DND-41 (cell line): Measurements from ENCODE around the gene JOSD2.

Experiments used
- ATAC-seq: fragments of 200-7000 bp; cut with Tn5 transposase; 3 replicates; pipeline ENCODE4 v1.9.1; 2021; ENCODE audit warnings: low read depth; ENCODE audit not compliant: insufficient read depth
- DNase-seq: peaks from one replicate; pipeline ENCODE4 v3.0.0-alpha.2; 2020
- H2AFZ ChIP-seq: 2 replicates; pipeline ENCODE4 v1.6.0; 2012; ENCODE audit warnings: low read depth, low read length
- H3K27ac ChIP-seq: 2 replicates; pipeline ENCODE4 v1.5.1; 2012; ENCODE audit warnings: low read length, inconsistent platforms
- H3K27me3 ChIP-seq: fragments of 200-600 bp; sonication (generic); 2 replicates; pipeline ENCODE4 v1.6.0; 2012; ENCODE audit warnings: low read length, mild to moderate bottlenecking, inconsistent platforms; ENCODE audit not compliant: insufficient read depth, poor library complexity
- H3K36me3 ChIP-seq: 2 replicates; pipeline ENCODE4 v1.5.1; 2012; ENCODE audit warnings: low read length, inconsistent platforms; ENCODE audit not compliant: insufficient read depth
- H3K4me1 ChIP-seq: 2 replicates; pipeline ENCODE4 v1.5.1; 2012; ENCODE audit warnings: mild to moderate bottlenecking, low read length; ENCODE audit not compliant: insufficient read depth
- H3K4me2 ChIP-seq: 2 replicates; pipeline ENCODE4 v1.6.0; 2012; ENCODE audit warnings: mild to moderate bottlenecking, moderate library complexity, low read length, inconsistent platforms; ENCODE audit not compliant: insufficient read depth
- H3K4me3 ChIP-seq, 2 experiments: fragments of 200-600 bp in 1 of 2; shearing (Covaris generic) in 1 of 2; 2 replicates each; pipeline ENCODE4 v1.5.1; 2012 to 2016; ENCODE audit warnings: inconsistent platforms in 2 of 2, low read length in 2 of 2, mild to moderate bottlenecking in 2 of 2, low read depth in 1 of 2, moderate library complexity in 1 of 2
- H3K79me2 ChIP-seq: 2 replicates; pipeline ENCODE4 v1.6.0; 2012; ENCODE audit warnings: low read length, inconsistent platforms; ENCODE audit not compliant: insufficient read depth
- H3K9ac ChIP-seq: 2 replicates; pipeline ENCODE4 v1.6.0; 2012; ENCODE audit warnings: low read depth, mild to moderate bottlenecking, inconsistent platforms, low read length, moderate library complexity
- H3K9me3 ChIP-seq: 2 replicates; pipeline ENCODE4 v1.5.1; 2012; ENCODE audit warnings: low read length, moderate library complexity, mild to moderate bottlenecking, inconsistent platforms; ENCODE audit not compliant: insufficient read depth, severe bottlenecking
- H4K20me1 ChIP-seq: 2 replicates; pipeline ENCODE4 v1.6.0; 2012; ENCODE audit warnings: low read length; ENCODE audit not compliant: insufficient read depth
- EZH2 ChIP-seq: IDR thresholded peaks from 3 replicates; pipeline ENCODE4 v1.6.1; 2012; ENCODE audit warnings: borderline replicate concordance, low read depth, mild to moderate bottlenecking, moderate library complexity, low read length, inconsistent platforms; ENCODE audit not compliant: severe bottlenecking
- TF ChIP-seq, protein P1 (sequence below): IDR thresholded peaks from 2 replicates; pipeline ENCODE4 v1.5.1; 2012; ENCODE audit warnings: borderline replicate concordance, low read length, moderate library complexity, mild to moderate bottlenecking; ENCODE audit not compliant: poor library complexity, severe bottlenecking; ENCODE audit errors: extremely low read depth

The JOSD2 gene

DNA sequence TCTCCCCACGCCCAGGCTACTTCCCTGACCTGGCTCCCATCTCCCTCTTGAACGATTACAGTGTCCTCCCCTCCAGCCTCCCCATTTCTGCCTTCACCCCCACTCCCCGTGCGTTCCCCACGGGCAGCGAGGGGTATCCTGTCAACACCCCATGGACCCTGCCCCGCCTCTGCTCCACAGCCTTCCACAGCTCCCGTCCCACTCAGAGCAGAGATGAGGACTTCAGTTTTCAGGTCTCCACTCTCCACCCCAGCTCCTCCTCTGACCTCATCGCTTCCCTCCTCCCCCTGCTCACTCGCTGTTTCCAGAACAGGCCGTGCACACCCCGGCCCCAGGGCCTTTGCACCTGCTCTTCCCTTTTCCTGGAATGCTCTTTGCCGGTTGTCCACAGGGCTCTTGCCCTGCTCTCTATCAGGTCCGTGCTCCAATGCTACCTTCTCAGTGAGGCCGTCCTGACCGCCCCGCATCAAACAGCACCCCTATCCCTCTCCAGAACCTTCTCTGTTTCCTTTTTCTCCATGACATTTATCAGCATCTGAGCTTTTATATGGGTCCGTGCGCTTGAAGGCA lies 42.2 kb upstream of the JOSD2 start:
- DNase-seq (no peak), ATAC-seq (no peak)
- H3K79me2 ChIP-seq = no peaks in the 10 kb centered on the region
- no peak overlapping the region for H2AFZ ChIP-seq
- H3K4me1 ChIP-seq = 0 out of 2 replicates have a peak, but pooled peaks cover 5% of the 10 kb centered on the region
- peaks cover 2% of the 10 kb centered on the region for H3K27me3 ChIP-seq
- no peak overlapping the region for H3K9ac ChIP-seq
- no peak overlapping the region for H3K27ac ChIP-seq
- no peak for TF ChIP-seq EZH2
- TF ChIP-seq, protein P1, sequence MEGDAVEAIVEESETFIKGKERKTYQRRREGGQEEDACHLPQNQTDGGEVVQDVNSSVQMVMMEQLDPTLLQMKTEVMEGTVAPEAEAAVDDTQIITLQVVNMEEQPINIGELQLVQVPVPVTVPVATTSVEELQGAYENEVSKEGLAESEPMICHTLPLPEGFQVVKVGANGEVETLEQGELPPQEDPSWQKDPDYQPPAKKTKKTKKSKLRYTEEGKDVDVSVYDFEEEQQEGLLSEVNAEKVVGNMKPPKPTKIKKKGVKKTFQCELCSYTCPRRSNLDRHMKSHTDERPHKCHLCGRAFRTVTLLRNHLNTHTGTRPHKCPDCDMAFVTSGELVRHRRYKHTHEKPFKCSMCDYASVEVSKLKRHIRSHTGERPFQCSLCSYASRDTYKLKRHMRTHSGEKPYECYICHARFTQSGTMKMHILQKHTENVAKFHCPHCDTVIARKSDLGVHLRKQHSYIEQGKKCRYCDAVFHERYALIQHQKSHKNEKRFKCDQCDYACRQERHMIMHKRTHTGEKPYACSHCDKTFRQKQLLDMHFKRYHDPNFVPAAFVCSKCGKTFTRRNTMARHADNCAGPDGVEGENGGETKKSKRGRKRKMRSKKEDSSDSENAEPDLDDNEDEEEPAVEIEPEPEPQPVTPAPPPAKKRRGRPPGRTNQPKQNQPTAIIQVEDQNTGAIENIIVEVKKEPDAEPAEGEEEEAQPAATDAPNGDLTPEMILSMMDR = no peak
- no peaks in the 10 kb centered on the region for H3K36me3 ChIP-seq
- no peak overlapping the region for H3K4me2 ChIP-seq
- no peaks in the 10 kb centered on the region for H3K9me3 ChIP-seq
- no peaks in the 10 kb centered on the region for H4K20me1 ChIP-seq
- H3K4me3 ChIP-seq = no peak overlapping the region

DNA sequence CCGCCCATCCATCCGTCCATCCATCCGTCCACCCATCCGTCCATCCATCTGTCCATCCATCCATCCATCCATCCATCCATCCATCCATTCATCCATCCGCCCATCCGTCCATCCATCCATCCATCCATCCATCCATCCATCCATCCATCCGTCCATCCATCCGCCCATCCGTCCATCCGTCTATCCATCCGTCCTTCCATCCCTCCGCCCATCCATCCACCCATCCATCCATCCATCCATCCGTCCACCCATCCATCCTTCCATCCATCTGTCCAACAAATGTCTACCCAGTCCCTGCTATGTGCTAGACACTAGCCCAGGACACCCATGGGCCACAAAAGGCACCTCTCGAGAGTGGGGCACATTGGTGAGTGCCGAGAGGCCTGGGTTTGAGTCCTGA lies 41.5 kb upstream of the JOSD2 start:
- H3K4me3 ChIP-seq = no peak overlapping the region
- H4K20me1 ChIP-seq = no peaks in the 10 kb centered on the region
- no peak overlapping the region for H3K4me2 ChIP-seq
- H3K9me3 ChIP-seq = no peaks in the 10 kb centered on the region
- no peak for TF ChIP-seq EZH2
- TF ChIP-seq, protein P1 = no peak
- no peak overlapping the region for H3K9ac ChIP-seq
- H3K27ac ChIP-seq = no peak overlapping the region
- H3K27me3 ChIP-seq = peaks cover 2% of the 10 kb centered on the region
- ATAC-seq = no peak
- no peak for DNase-seq
- H2AFZ ChIP-seq = no peak overlapping the region
- no peaks in the 10 kb centered on the region for H3K79me2 ChIP-seq
- 0 out of 2 replicates have a peak, but pooled peaks cover 5% of the 10 kb centered on the region for H3K4me1 ChIP-seq
- no peaks in the 10 kb centered on the region for H3K36me3 ChIP-seq

DNA sequence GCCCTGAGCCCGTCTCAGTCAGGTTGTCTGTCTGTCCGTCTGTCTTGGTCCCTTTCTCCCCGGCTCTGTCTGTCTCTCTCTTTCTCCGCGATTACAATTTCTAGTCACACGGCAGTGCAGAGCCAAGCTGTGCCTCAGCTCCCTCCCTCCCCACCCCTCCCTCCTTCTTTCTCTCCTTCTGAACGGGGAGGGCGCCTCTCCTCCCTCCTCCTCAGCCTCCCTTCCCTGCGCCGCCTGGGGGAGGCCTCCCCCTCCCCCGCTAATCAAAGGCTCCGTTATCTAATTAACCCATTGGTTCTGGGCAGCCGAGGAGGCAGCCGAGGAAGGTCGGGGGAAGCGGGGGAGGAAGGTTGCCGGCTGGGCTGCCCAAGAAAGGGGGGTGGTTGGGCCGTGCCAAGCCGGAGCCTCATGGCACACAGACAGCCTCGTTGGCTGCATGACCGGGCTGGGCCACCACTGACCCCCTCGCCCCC lies 40.8 kb upstream of the JOSD2 start:
- Histone ChIP-seq H3K27ac (no peak overlapping the region), H4K20me1 (no peaks in the 10 kb centered on the region), H2AFZ (no peak overlapping the region), H3K27me3 (peaks cover 2% of the 10 kb centered on the region), H3K4me1 (0 out of 2 replicates have a peak, but pooled peaks cover 5% of the 10 kb centered on the region), H3K9me3 (no peaks in the 10 kb centered on the region), H3K4me2 (no peak overlapping the region), H3K4me3 (no peak overlapping the region), H3K9ac (no peak overlapping the region), H3K36me3 (no peaks in the 10 kb centered on the region), H3K79me2 (no peaks in the 10 kb centered on the region)
- TF ChIP-seq, protein P1 = no peak
- no peak for TF ChIP-seq EZH2
- ATAC-seq = no peak
- DNase-seq = no peak
